Panc1 (cell line): ENCODE measurements around the gene MMP10.

Experiments used
- CTCF ChIP-seq: fragments of 450-650 bp; IDR thresholded peaks from 2 replicates; pipeline ENCODE4 v1.5.1; 2017; ENCODE audit warnings: mild to moderate bottlenecking
- POLR2AphosphoS5 ChIP-seq: IDR thresholded peaks from 2 replicates; pipeline ENCODE4 v1.6.1; 2012; ENCODE audit warnings: mild to moderate bottlenecking, low read depth, low read length, moderate library complexity
- REST ChIP-seq, 2 experiments: IDR thresholded peaks; 2 replicates each; pipeline ENCODE4 v1.6.1; 2011 to 2012; ENCODE audit warnings: low read depth in 2 of 2, control low read depth in 1 of 2, low read length in 1 of 2, mild to moderate bottlenecking in 1 of 2, moderate library complexity in 1 of 2; ENCODE audit not compliant: insufficient read depth in 1 of 2
- TCF7L2 ChIP-seq: IDR thresholded peaks from 2 replicates; pipeline ENCODE4 v1.6.1; 2011; ENCODE audit warnings: mild to moderate bottlenecking, low read depth, low read length, inconsistent platforms

GRCh38 chr11:102770191-102770590, 10.2 kb downstream of the MMP10 start:
- TF ChIP-seq CTCF (no peak), POLR2AphosphoS5 (no peak), REST (IDR thresholded peaks at IDR 0.05; ENCODE audit: insufficient read depth in 1 of 2, low read depth in 2 of 2, low read length in 1 of 2) (no peak), TCF7L2 (no peak)
